NOMO-1 treated with DMSO at 0.1 percent for 48 hours (cell line): ENCODE data around the gene BEAN1.

Experiments
- DNase-seq: peaks from one replicate; lab custom pipeline; 2025; ENCODE audit not compliant: unreplicated experiment; lab: John Stamatoyannopoulos, UW

BEAN1 gene

DNA sequence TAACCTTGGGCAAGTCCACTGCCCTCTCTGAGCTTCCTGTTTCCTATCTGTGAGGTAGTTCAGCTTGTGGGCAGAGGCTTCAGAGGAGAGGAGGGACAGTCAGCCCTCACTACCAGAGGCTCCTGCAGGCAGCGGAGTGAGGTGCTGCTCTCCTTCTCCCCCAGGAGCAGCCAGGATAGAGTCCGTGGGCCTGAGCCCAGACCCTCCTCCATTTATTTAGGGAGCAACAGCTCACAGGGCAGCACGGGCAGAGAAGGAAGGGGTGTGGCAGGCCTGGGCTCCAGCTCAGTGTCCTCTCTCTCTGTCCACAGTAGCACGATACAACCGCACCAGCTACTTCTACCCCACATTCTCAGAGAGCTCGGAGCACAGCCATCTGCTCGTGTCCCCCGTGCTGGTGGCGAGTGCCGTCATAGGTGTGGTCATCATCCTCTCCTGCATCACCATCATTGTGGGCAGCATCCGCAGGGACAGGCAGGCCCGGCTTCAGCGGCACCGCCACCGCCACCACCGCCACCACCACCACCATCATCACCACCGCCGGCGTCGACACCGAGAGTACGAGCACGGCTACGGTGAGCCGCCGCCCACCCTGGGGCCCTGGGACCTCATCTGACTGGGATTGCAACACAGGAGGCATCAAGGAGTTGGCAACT lies 42.3 kb downstream of the BEAN1 start:
- DNase-seq, result no peak

DNA sequence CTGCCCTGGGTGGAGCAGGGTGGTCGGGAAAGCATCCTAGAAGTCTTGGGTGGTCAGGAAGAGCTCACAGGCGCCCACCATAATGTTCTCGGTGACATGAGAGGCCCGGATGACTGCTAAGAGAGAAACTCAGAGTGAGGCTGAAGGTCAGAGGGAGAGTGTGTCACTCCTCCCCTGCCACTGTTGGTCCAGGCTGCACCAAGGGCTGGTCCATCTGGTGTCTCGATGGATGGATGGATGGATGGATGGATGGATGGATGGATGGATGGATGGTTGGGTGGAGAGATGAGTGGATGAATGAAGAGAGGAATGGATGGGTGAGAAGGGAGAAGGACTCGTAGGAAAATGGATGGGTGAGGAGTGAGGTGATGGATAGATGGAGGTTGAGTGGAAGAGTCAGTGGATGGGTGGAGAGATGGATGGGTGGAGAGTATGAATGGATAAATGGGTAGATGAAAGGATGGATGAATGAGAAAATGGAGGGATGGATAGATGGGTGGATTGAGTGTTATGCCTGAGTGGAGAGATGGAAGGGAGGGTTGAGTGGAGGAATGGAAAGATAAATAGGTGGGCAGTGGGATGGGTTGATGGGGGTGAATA lies 43.0 kb downstream of the BEAN1 start:
- DNase-seq, result no peak

DNA sequence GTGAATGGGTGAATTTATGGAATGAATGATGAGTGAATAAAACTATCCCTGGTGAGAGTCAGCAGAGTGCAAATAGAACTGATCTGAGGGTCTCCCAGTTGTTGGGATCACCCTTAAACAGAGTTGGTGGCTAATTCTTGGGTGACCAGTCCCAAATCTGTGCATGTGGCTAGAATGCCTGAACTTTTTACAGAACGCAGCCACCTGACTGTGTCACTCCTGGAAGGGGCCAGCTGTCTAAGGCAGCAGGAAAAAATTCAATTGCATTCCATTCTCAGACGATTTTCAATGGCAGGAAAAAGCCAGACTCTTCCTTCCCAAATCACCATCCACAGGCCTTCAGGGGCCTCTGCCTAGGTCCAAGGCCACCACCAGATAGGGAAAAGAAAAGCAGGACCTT lies 43.5 kb downstream of the BEAN1 start:
- DNase-seq, result no peak

DNA sequence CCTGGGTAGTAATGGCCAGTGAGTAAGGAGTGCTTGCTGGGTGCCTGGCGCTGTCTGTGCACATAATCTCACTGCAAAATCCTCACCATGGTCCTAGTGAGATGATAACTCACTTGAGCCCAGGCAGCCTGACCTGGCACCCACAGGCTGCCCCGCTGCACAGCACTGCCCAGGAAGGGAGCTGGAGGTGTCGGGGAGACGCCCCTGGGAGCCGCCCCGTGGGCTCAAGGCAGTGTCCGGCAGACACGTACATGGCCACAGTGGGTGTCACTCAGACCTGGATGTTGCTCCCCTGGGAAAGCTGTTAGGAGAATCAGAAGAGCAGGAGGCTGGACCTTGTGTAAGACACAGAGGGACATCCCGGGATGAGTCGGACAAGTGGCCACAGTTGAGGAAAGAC lies 44.2 kb downstream of the BEAN1 start:
- DNase-seq, result no peak

DNA sequence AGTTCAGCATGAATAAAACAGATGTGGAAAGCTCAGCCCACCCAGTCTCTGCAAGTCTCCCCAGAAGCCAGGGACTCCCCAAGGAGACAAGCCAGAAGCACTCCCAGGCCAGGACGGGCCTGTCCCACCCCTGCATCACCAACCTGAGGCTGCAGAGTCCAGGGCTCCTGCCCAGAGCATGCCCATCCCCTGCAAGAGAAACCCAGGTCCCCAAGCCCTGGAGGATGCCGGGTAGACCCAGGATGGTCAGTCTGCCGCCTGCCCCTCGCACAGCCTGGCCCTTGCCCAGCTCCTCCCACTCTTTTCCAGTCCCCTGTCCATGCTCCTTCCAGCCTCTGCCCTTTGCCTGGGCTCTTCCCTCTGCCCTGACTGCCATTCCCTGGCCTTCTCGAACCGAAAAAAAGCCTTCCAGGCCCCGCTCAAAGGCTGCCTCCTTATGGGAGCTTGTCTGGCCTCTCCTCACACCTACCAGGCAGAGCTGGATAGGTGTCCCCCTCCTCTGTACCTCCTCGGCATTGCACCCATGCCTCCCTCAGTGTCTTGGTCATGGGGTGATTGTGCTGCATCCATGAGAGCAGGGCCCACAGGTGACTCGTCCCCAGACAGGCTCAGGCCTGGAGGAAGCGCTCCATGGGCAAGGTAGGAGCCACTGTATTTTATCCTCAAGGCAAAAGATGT lies 44.8 kb downstream of the BEAN1 start:
- no peak for DNase-seq

DNA sequence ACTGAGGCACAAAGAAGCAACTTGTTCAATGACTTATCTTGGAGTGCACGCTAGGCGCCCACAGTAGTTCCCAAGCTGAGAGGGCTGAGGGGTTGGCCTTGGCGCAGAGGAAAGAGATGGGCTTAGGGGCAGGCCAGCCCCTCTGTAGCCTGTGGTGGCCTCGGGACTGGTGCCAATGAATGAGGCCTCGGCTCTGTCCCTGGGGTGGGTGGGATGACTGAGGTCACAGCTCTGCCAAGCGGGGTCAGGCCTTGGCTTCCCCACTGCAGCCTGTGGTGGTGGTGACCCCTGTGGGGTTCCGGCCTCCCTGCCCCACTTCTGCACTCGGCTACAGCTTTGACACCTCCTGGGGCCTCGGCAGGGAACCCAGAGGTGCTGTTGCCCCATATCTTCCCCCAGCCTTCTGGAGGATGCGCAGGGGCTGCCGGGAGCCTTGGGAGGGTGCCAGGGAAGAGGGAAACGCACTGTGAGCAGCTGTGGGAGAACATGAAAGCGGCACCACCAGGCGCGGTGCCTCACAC lies 46.0 kb downstream of the BEAN1 start:
- no peak for DNase-seq

DNA sequence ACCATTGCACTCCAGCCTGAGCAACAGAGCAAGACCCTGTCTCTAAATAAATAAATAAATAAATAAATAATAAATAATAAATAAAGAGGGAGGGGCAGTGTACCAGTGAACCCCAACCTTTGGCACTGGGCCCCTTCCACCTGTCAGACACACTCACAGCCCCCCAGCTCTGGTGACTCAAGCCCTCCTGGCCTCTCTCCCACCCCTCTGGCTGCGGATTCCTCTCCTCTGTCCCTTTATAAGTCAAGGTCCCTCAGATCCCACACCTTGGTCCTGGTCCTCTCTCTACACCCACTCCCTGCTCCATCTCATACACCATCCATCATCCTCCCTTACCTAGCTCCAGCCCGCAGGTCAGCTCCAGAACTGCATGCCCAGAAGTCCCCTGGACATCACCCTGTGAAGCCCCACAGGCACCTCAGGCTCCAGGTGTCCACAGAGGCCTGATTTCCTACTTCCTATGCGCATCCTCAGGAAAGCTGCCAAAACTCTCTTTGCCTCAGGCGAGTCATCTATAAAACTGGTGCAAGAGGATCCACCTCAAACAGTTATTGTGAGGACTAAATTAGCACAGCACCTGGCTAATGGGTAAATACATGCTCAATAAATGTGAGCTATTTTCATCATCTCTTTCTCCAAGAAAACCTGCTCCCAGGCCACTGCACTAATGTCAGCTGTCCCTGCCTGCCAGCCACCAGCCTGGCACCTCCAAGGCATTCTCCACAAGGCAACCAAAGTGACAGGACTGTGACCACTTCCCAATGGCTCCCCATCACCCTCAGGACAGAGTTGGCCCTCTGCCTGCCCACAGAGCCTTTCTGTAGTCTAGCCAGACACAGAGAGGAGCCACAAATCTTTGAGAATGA lies 46.8 kb downstream of the BEAN1 start:
- no peak for DNase-seq

DNA sequence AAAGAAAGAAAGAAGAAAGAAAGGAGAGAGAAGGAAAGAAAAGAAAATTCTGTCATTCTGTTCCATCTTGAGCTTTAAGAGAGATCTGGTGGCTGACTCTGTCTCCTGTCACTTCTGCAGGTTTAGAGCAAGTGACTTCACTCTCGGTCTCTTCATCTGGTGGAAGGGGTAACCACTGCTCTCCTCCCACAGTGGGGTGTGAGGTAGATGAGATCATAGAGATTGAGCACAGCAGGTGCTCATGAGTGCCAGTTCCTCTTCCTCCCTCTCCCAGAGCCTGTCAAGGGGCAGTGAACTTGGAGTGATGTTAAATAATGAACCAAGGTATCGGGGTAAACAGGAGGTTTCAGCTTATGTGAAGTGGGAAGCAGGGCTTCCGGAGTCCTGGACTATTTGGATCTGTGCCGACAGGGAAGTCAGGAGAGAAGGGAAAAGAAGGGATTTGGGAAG lies 47.7 kb downstream of the BEAN1 start:
- DNase-seq, result peak; percentile 61

DNA sequence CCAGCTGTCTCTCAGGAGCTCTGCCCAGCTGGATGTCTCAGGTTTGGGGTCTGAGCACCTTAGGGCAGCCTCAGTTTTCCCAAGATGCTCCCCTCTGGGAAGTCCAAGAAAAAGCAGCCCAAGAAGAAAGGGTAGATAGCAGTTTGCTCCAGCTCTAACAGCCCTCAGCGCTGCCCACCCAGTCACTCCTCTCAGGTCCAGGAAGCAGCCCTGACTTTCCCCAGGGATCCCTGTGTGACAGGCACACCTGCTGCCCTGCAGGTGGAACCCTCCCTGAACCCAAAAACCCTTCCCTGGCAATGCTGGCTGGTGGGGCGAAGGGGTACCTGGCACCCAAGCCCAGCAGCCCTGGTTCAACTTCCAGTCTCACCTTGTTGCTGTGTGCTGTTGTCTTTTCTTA lies 48.1 kb downstream of the BEAN1 start:
- DNase-seq, result no peak

DNA sequence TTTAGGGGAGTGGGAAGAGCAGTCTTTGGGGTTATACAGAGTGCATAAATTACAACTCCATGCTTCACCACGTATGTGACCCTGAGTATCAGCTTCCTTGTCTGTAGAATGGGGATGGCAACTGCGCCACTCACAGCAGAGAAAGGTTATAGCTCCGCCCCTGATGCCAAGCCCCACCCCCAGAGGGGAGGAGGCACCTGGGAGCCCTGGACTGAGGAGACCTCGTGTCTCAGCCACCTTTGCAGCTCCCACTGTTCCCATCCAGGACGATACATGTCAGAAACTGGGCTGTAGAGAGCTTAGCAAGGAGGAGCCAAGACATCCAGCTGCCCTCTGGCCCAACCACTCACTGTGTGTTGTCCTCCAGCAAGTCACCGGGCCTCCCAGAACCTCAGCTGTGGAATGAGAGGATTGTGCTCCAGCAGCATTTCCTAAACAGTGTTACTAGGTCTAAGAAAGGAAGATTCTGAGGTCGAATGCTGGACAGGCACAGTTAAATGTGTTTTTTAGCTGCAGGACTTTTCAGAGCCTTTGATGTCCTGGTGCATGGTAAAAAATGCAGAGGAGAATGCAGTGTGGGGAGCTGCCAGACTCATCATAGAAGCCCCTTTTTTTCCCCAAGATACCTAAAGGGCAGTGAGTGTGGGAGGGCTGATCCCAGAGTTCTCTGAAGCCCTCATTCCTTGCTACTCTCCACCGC lies 49.4 kb downstream of the BEAN1 start:
- DNase-seq, result no peak

DNA sequence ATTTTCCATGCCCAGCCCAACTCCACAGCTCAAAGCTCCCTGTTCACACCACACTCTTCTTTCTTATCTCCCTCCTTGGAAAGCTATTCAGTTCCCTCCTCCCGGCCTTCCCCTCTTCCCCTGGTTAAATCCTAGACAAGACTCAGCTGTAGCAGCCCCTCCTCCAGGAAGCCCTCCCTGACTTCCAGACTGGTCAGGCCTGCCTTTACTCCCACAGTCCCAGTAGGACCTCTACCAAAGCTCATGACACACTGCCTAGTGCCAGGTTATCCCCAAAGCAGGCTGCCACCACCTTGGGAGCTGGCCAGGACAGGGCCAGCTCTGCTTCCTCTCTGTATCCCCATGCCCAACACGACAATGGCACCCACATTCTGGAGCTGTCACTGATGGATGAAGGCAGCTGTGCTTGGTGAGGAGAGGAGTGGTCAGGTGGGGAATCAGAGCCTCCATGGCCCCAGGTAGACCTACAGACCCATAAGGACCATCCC lies 50.0 kb downstream of the BEAN1 start:
- no peak for DNase-seq

DNA sequence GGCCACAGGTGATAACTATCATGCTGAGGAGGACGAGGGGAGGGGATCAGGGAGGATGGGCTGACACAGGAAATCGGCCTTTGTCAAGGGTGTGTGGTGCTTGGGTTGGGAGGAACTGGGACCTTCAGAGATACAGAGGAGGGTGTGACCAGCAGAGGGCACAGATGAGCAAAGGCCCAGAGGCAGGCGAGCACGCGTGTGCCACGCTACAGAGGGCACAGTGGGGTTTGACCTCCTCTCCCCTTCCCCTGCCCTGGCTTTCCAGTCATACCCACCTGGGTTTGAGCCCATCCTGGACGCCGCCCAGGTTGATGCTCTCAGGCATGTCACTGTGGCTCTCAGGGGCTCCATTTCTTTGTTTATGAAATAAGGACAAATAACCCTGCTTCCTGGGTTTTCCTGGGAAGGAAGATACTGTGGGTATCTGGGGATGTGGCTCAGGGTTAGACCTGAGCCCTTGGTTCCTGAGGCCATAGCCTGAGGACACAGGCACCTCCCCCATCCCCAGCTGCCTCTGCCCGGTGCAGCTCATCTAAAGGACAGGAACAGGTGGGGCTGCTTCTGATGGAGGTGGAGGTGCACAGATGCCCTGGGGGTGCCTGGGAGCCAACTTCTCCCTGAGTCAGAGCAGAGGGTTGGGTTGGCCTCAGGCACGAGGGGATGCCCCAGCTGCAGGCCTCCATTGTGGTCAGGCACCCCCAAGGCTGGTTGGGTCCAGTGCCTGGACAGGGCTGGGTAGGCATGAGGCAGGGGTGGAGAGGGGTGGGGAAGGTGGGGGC lies 51.8 kb downstream of the BEAN1 start:
- peak; percentile 76 for DNase-seq

DNA sequence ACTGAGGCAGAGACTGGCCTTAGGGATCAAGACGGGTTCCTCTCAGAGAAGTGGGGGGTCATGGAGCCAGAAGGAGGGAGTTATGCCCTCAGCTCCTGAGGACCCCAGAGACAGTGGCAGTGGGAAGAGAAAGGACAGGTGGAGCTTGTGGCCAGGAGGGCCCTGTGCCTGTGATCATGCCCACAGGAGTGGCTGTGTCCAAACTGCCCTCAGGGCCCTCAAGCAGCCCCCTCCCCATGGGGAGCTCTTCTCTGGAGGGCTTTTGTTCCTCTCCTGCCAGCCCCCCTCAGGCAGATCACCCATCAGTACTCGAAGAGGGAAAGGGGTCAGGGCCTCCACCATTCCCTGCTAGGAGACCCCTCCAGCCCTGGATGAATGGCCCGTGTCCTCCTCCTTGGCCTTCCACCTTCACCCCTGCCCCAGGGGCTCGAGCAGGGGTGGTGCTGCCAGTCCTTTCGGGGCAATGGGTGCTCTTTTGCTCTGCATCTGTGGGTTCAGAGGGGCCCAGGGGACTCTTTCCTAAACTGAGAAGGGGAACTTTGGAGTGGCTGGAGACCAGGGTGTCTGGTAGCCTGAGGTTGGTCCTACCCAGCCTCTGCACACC lies 52.7 kb downstream of the BEAN1 start:
- DNase-seq, result no peak

DNA sequence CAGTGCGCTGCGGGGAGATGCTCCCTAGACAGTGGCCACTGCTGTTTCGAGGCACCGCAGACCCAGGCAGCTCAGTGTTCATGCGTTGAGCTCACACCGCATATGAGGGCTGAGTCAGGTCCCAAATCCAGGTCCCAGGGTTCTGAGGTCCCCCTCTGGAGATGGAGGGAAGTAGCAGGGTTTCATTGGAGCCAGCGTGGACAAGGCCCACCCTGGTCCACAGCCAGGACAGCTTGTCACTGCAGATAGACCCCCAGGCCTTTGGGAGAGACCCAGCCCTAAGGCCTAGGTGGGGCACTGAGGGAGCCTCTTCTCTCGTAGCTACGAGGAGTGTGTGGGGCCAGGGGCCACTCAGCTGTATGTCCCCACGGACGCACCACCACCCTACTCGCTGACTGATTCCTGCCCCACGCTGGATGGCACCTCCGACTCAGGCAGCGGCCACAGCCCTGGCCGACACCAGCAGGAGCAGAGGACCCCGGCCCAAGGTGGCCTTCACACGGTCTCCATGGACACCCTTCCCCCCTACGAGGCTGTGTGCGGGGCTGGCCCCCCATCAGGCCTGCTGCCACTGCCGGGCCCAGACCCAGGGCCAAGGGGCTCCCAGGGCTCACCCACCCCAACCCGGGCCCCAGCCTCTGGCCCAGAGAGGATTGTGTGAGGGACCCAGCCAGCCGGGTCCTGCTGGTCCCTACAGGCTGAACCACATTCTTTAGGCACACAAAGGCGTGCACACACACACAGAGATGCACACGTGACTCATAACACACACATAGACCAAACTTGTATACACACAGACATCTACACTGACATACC lies 53.4 kb downstream of the BEAN1 start:
- no peak for DNase-seq

DNA sequence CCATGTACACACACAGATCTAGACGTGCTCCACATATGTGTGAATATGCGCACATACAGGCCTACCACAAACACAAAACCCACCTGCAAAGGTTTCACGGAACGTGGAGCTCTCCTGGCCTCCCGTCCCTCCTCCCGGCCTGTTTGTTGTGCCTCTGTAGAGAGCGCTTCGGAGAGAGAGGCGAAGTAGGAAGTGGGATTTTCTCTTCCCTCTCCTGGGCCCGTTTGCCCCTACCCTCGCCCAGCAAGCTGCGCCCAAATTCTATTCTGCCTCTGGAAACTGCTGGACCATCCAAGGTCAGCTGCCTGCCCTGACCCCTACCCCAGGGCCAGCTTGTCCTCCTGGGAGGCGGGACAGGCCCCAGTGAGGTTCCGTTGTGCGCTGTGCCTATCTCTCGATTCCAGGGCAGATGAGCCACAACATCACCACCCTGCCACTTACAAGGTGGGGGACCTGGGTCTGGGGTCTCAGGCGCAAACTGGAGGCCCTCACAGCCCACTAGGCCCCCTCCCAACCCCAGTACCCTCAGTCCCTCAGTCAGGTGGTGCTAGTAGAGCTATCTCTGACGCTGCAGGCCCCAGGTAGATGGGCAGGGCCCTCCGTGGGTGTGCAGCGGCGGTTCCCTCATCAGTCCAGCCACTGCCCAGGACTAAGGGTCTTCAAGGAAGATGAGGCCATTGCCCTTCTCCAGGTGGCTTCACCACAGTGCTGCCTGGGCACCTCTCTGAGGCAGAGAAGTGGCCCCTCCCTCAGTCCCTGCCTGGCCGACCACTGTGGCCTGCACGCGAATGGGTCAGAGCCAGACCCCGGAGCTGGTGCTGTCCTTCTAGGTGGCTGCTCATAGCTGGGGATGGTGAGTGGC lies 54.2 kb downstream of the BEAN1 start:
- DNase-seq, result no peak

DNA sequence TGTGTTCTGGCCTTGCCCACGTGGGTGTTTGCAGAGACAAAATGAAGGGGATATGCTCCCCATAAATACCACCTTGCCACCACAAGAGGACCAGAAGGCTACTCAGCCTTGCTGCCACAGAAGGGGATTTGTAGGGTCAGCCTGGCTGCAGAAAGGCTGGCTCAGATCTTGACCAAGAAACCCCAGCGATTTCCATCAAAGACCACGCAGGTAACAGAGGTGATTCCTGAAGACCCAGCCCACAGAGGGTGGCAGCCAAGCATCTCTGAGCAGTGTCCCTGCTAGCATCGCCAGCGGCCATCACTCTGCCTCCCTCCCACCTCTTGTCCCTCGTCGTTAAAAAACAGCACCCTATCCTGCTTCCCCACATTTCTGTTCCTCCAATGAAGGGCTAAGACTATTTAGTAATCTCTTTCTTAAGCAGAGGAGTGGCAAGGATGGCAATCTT lies 54.9 kb downstream of the BEAN1 start:
- no peak for DNase-seq

DNA sequence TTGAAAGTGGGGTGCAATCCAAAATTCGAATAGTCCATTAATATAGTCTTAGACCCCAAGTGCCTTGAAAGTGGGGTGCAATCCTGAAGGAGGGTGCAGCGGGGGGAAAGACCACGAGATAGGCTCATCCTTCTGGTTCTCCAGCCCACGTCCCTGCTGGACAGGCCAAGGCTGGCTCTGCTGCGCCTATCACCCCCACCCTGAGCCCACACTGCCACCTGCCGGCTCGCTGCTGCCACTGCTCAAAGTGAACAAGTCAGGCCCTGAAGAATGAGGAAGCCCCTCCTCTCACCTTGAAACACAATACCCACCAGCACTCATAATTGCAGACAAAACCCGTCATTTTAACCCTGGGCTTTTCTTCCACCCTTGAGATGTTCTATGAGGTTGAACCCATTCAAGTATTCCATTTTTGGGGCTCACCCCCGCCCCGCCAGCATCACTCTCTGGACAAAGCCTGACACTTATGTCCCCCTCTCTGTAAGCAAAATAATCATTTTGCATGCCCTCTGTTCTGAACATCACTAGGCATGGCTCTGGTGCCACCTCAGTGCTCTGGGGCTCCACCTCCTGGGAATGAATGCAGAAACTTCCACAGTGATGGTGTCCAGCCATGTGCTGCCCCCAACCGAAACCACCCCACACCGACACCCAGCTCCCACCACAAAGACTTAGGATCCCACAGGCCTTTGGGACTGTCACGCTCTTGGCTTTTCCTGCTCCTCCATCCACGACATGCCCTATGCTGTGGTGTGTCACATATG lies 56.8 kb downstream of the BEAN1 start:
- peak; percentile 72 for DNase-seq
